NB4 (cell line): Measurements from ENCODE around the gene NPAS2.

ENCODE experiments used
- CTCF ChIP-seq: IDR thresholded peaks from one replicate; pipeline ENCODE4 v1.5.1; 2012; ENCODE audit warnings: low read depth, low read length
- POLR2A ChIP-seq: IDR thresholded peaks from 2 replicates; pipeline ENCODE4 v1.6.1; 2011; ENCODE audit warnings: mild to moderate bottlenecking; ENCODE audit not compliant: insufficient read length; ENCODE audit errors: extremely low read depth

- TF ChIP-seq CTCF, result no peak
- TF ChIP-seq POLR2A, result no peak
Measured at GRCh38 chr2:100814453-100814852, 5.5 kb upstream of the NPAS2 start.
